HG03432 (cell line): ENCODE results near the gene STIM2.

Experiments used
- ATAC-seq: cut with Tn5 transposase; IDR thresholded peaks from one replicate; pipeline ENCODE4 v1.9.1; 2021; ENCODE audit warnings: mild to moderate bottlenecking, moderate library complexity; ENCODE audit not compliant: unreplicated experiment

The STIM2 gene

GRCh38 chr4:26896636-26897035, 36.0 kb downstream of the STIM2 start:
- ATAC-seq: no peak

- ATAC-seq: no peak
These were observed 39.4 kb downstream of the STIM2 start for GRCh38 chr4:26899991-26900390.

- ATAC-seq: no peak
These were observed 40.1 kb downstream of the STIM2 start for GRCh38 chr4:26900765-26901164.

GRCh38 chr4:26905172-26905571, 44.5 kb downstream of the STIM2 start:
- ATAC-seq: no peak

GRCh38 chr4:26907731-26908599, 47.3 kb downstream of the STIM2 start:
- peak; percentile 51 for ATAC-seq

- ATAC-seq: no peak
These were observed 48.7 kb downstream of the STIM2 start for GRCh38 chr4:26909369-26909768.

GRCh38 chr4:26911254-26911653, 50.6 kb downstream of the STIM2 start:
- no peak for ATAC-seq

- ATAC-seq: no peak
These were observed 51.4 kb downstream of the STIM2 start for GRCh38 chr4:26912069-26912468.

- ATAC-seq: peak; percentile 69
These were observed 52.2 kb downstream of the STIM2 start for GRCh38 chr4:26912810-26913209.

- no peak for ATAC-seq
These were observed 55.6 kb downstream of the STIM2 start for GRCh38 chr4:26916195-26916594.

GRCh38 chr4:26930964-26931363, 70.3 kb downstream of the STIM2 start:
- ATAC-seq: no peak

- no peak for ATAC-seq
These were observed 70.8 kb downstream of the STIM2 start for GRCh38 chr4:26931451-26931850.

GRCh38 chr4:26931966-26932365, 71.3 kb downstream of the STIM2 start:
- ATAC-seq: no peak

- ATAC-seq: no peak
These were observed 74.8 kb downstream of the STIM2 start for GRCh38 chr4:26935397-26935796.

GRCh38 chr4:26936284-26937065, 75.8 kb downstream of the STIM2 start:
- ATAC-seq: no peak

GRCh38 chr4:26937139-26937538, 76.5 kb downstream of the STIM2 start:
- peak; percentile 85 for ATAC-seq

GRCh38 chr4:26937567-26937966, 76.9 kb downstream of the STIM2 start:
- ATAC-seq: no peak

GRCh38 chr4:26938516-26938915, 77.9 kb downstream of the STIM2 start:
- no peak for ATAC-seq

- no peak for ATAC-seq
These were observed 81.3 kb downstream of the STIM2 start for GRCh38 chr4:26941951-26942350.

GRCh38 chr4:26942871-26943270, 82.2 kb downstream of the STIM2 start:
- ATAC-seq: no peak

GRCh38 chr4:26943391-26943790, 82.8 kb downstream of the STIM2 start:
- ATAC-seq: no peak

GRCh38 chr4:26945794-26946193, 85.2 kb downstream of the STIM2 start:
- ATAC-seq: no peak
